ENCODE data around the gene PDE4A. TPM values are rescaled to one million over a fixed set of nuclear protein-coding genes. Genes with fewer than 3 reads are reported as not detected.

The PDE4A gene
- total and polyA plus RNA-seq, 11 donors: 5.2 to 33.3 (median 13.7) TPM

GRCh38 chr19:10491472-10492047 is 71.2 kb downstream of the PDE4A start:
- no peaks in the 10 kb centered on the region for H3K9me3 ChIP-seq
- H3K36me3 ChIP-seq: peaks cover 2 to 97% (median 94%) of the 10 kb centered on the region in 9 donors
- H3K27me3 ChIP-seq: no peaks in the 10 kb centered on the region
- no peak for TF ChIP-seq CTCF (IDR thresholded peaks at IDR 0.05)
- TF ChIP-seq POLR2A (IDR thresholded peaks at IDR 0.05): no peak
- H3K27ac ChIP-seq: no peak overlapping the region
- intact Hi-C loops (cut with DNase I): no loop called here
- WGBS, 4 donors: 89 to 95% (median 94%) methylated on average over 27 to 43 of the region's 43 CpGs
- no peak overlapping the region for H3K4me3 ChIP-seq
- DNase-seq (no peak), ATAC-seq (peak in 2 of 4 donors; percentile 13 to 35)
- H3K4me1 ChIP-seq: peaks cover 0 to 13% (median 0%) of the 10 kb centered on the region in 12 donors

GRCh38 chr19:10497371-10497770 is 77.0 kb downstream of the PDE4A start:
- Histone ChIP-seq H3K4me1 (peaks cover 0 to 51% (median 31%) of the 10 kb centered on the region in 12 donors), H3K27me3 (no peaks in the 10 kb centered on the region), H3K36me3 (peaks cover 0 to 74% (median 63%) of the 10 kb centered on the region in 9 donors), H3K9me3 (no peaks in the 10 kb centered on the region), H3K4me3 (no peak overlapping the region), H3K27ac (no peak overlapping the region)
- no peak for DNase-seq
- TF ChIP-seq POLR2A (IDR thresholded peaks at IDR 0.05) (no peak), CTCF (IDR thresholded peaks at IDR 0.05) (no peak)
- intact Hi-C loops (cut with DNase I): no loop called here
- no peak for ATAC-seq
- 94 to 98% (median 96%) methylated on average over 4 of the region's 4 CpGs for WGBS, 4 donors

GRCh38 chr19:10499550-10500246 is 79.4 kb downstream of the PDE4A start:
- ATAC-seq: no peak
- TF ChIP-seq CTCF (IDR thresholded peaks at IDR 0.05) (no peak), POLR2A (IDR thresholded peaks at IDR 0.05) (no peak)
- Histone ChIP-seq H3K36me3 (peaks cover 0 to 50% (median 47%) of the 10 kb centered on the region in 9 donors), H3K27me3 (no peaks in the 10 kb centered on the region), H3K27ac (peak overlapping the region in 1 of 12 donors; percentile 43), H3K4me3 (no peak overlapping the region), H3K9me3 (no peaks in the 10 kb centered on the region), H3K4me1 (peaks cover 0 to 51% (median 34%) of the 10 kb centered on the region in 12 donors)
- intact Hi-C loops (cut with DNase I): loop anchor here in 6 of 10 donors (5.0 to 10.0 kb wide), 3 partner anchors 43 to 68 kb away; partner anchors contain the start of genes CDKN2D (in 4 of the 6), KRI1 (in 4 of the 6) and ATG4D (in 2 of the 6)
- WGBS, 4 donors: 79 to 88% (median 86%) methylated on average over 12 to 24 of the region's 24 CpGs
- DNase-seq: no peak

GRCh38 chr19:10500247-10500592 is 79.9 kb downstream of the PDE4A start:
- H3K9me3 ChIP-seq: no peaks in the 10 kb centered on the region
- peaks cover 0 to 51% (median 34%) of the 10 kb centered on the region in 12 donors for H3K4me1 ChIP-seq
- intact Hi-C loops (cut with DNase I): loop anchor here in 6 of 10 donors (5.0 to 10.0 kb wide), 3 partner anchors 42 to 67 kb away; partner anchors contain the start of genes CDKN2D (in 4 of the 6), KRI1 (in 4 of the 6) and ATG4D (in 2 of the 6)
- no peaks in the 10 kb centered on the region for H3K27me3 ChIP-seq
- TF ChIP-seq POLR2A (IDR thresholded peaks at IDR 0.05) (no peak), CTCF (IDR thresholded peaks at IDR 0.05) (no peak)
- WGBS, 4 donors: 95 to 100% (median 97%) methylated on average over 2 of the region's 2 CpGs
- ATAC-seq (no peak), DNase-seq (no peak)
- no peak overlapping the region for H3K27ac ChIP-seq
- no peak overlapping the region for H3K4me3 ChIP-seq
- peaks cover 0 to 45% (median 42%) of the 10 kb centered on the region in 9 donors for H3K36me3 ChIP-seq

Measured in heart left ventricle (tissue), 16 donors.